PC-9 (cell line): Measurements from ENCODE around the gene MTUS2. TPM values are rescaled to one million over a fixed set of nuclear protein-coding genes. Genes with fewer than 3 reads are reported as not detected.

Source experiments
- BruUV-seq: library from RNA; stranded (reverse); fragments of 400-500 nt; replicated peaks from 2 replicates; lab custom pipeline; 2021; lab: Mats Ljungman, UMichigan
- CTCF ChIA-PET: fragments of 300-600 bp; sonication (Branson Sonifier 250); formaldehyde crosslinking; loops from one replicate; lab custom pipeline; 2022; ENCODE audit warnings: antibody characterized with exemption; lab: Charles Lee
- POLR2A ChIA-PET: fragments of 300-600 bp; sonication (Branson Sonifier 250); formaldehyde crosslinking; loops from one replicate; lab custom pipeline; 2022; ENCODE audit warnings: antibody characterized with exemption; ENCODE audit not compliant: unreplicated experiment; lab: Charles Lee
- DNase-seq, 2 experiments: peaks; one replicate each; pipeline versions ENCODE4 v3.0.0 to v3.0.0-alpha.2; 2015 to 2022; ENCODE audit warnings: mixed read lengths in 1 of 2
- H2AFZ ChIP-seq: fragments of 200-600 bp; sonication (generic); 2 replicates; pipeline ENCODE4 v1.8.1; 2017; ENCODE audit warnings: antibody characterized with exemption
- H3F3A ChIP-seq: fragments of 200-600 bp; sonication (generic); 2 replicates; pipeline ENCODE4 v1.8.1; 2017; ENCODE audit warnings: antibody characterized with exemption, mild to moderate bottlenecking, low read depth; ENCODE audit not compliant: insufficient read depth
- H3K27ac ChIP-seq: fragments of 200-600 bp; sonication (generic); 2 replicates; pipeline ENCODE4 v1.6.1; 2016; ENCODE audit warnings: mixed run types
- H3K27me3 ChIP-seq: fragments of 200-600 bp; sonication (generic); 2 replicates; pipeline ENCODE4 v1.6.1; 2016; ENCODE audit warnings: low read depth, mixed run types; ENCODE audit not compliant: insufficient read depth
- H3K36me3 ChIP-seq: fragments of 200-600 bp; sonication (generic); 2 replicates; pipeline ENCODE4 v1.6.1; 2016; ENCODE audit warnings: low read depth, mixed run types
- H3K4me1 ChIP-seq: fragments of 200-600 bp; sonication (generic); replicated peaks from 2 replicates; pipeline ENCODE4 v1.6.1; 2016; ENCODE audit warnings: mixed run types; ENCODE audit not compliant: insufficient read depth
- H3K4me2 ChIP-seq: fragments of 200-600 bp; sonication (generic); 2 replicates; pipeline ENCODE4 v1.6.1; 2017; ENCODE audit warnings: mixed run types
- H3K4me3 ChIP-seq: fragments of 200-600 bp; sonication (generic); 2 replicates; pipeline ENCODE4 v1.6.1; 2016; ENCODE audit warnings: mixed run types
- H3K79me2 ChIP-seq: fragments of 200-600 bp; sonication (generic); 2 replicates; pipeline ENCODE4 v1.6.1; 2017; ENCODE audit warnings: low read depth, mixed run types
- H3K9me2 ChIP-seq: fragments of 200-600 bp; sonication (generic); 2 replicates; pipeline ENCODE4 v1.8.1; 2017; ENCODE audit warnings: mild to moderate bottlenecking; ENCODE audit not compliant: insufficient read depth
- H3K9me3 ChIP-seq: fragments of 200-600 bp; sonication (generic); 2 replicates; pipeline ENCODE4 v1.8.1; 2016; ENCODE audit warnings: low read depth; ENCODE audit not compliant: insufficient read depth
- H4K20me1 ChIP-seq: fragments of 200-600 bp; sonication (generic); 2 replicates; pipeline ENCODE4 v1.8.1; 2017; ENCODE audit not compliant: insufficient read depth
- CTCF ChIP-seq: fragments of 200-600 bp; sonication (generic); conservative IDR thresholded peaks from 2 replicates; pipeline ENCODE4 v1.6.1; 2017; ENCODE audit warnings: mixed run types, antibody characterized with exemption, mild to moderate bottlenecking, moderate library complexity
- EZH2 ChIP-seq: fragments of 200-600 bp; sonication (generic); IDR thresholded peaks from 2 replicates; pipeline ENCODE4 v1.8.0; 2017; ENCODE audit warnings: antibody characterized with exemption, low read depth
- intact Hi-C: fragments of 100-400 bp; cut with micrococcal nuclease; formaldehyde crosslinking; loops from one replicate; pipeline ENCODE4 v1.10.0; 2022; ENCODE audit not compliant: unreplicated experiment
- total RNA-seq: library from RNA; stranded (reverse); gene quantifications from 2 replicates; pipeline ENCODE4 v1.2.3, GENCODE V29; 2021

MTUS2 gene
- total RNA-seq, 1 experiment from 2014 or later = not detected

GRCh38 chr13:29428310-29429181 lies 608.4 kb downstream of the MTUS2 start:
- no peak for DNase-seq
- Histone ChIP-seq H3K9me3 (no peaks in the 10 kb centered on the region), H4K20me1 (no peaks in the 10 kb centered on the region), H3K4me2 (no peak overlapping the region), H3K9me2 (no peaks in the 10 kb centered on the region), H2AFZ (no peak overlapping the region), H3K27ac (no peak overlapping the region), H3K36me3 (no peaks in the 10 kb centered on the region), H3K79me2 (no peaks in the 10 kb centered on the region), H3F3A (no peaks in the 10 kb centered on the region), H3K4me1 (no peaks in the 10 kb centered on the region), H3K4me3 (no peak overlapping the region), H3K27me3 (peaks cover 85% of the 10 kb centered on the region)
- TF ChIP-seq CTCF (no peak), EZH2 (no peak)
- intact Hi-C loops = no loop called here
- ChIA-PET CTCF (no interaction called here), POLR2A (no interaction called here)
- BruUV-seq = no TSS peak

- Histone ChIP-seq H3K27ac (no peak overlapping the region), H3K27me3 (peaks cover 82% of the 10 kb centered on the region), H2AFZ (no peak overlapping the region), H3K9me3 (no peaks in the 10 kb centered on the region), H3K9me2 (no peaks in the 10 kb centered on the region), H3K4me3 (no peak overlapping the region), H3K4me1 (no peaks in the 10 kb centered on the region), H3F3A (no peaks in the 10 kb centered on the region), H3K4me2 (no peak overlapping the region), H3K79me2 (no peaks in the 10 kb centered on the region), H3K36me3 (no peaks in the 10 kb centered on the region), H4K20me1 (no peaks in the 10 kb centered on the region)
- TF ChIP-seq EZH2 (no peak), CTCF (no peak)
- no peak for DNase-seq
- intact Hi-C loops = no loop called here
- no TSS peak for BruUV-seq
- POLR2A ChIA-PET = no interaction called here
- CTCF ChIA-PET = no interaction called here
Measured at GRCh38 chr13:29429286-29429900, 609.3 kb downstream of the MTUS2 start.

- no peak for DNase-seq
- H3F3A ChIP-seq = no peaks in the 10 kb centered on the region
- no peaks in the 10 kb centered on the region for H3K9me2 ChIP-seq
- ChIA-PET POLR2A (interaction anchor here (0.7 kb wide), 1 partner anchor 1802 kb away, joined by 3 read pairs; no protein-coding TSS in a partner anchor), CTCF (no interaction called here)
- H4K20me1 ChIP-seq = no peaks in the 10 kb centered on the region
- H3K27me3 ChIP-seq = peaks cover 54% of the 10 kb centered on the region; the same call in 1 of the 2 replicates
- TF ChIP-seq EZH2 (no peak), CTCF (no peak)
- no TSS peak for BruUV-seq
- no peaks in the 10 kb centered on the region for H3K4me1 ChIP-seq
- no peak overlapping the region for H3K4me3 ChIP-seq
- intact Hi-C loops = no loop called here
- no peak overlapping the region for H2AFZ ChIP-seq
- no peak overlapping the region for H3K4me2 ChIP-seq
- no peak overlapping the region for H3K27ac ChIP-seq
- no peaks in the 10 kb centered on the region for H3K9me3 ChIP-seq
- H3K36me3 ChIP-seq = no peaks in the 10 kb centered on the region
- no peaks in the 10 kb centered on the region for H3K79me2 ChIP-seq
Measured at GRCh38 chr13:29434217-29434945, 614.2 kb downstream of the MTUS2 start.
